Gastrocnemius medialis (tissue), 4 donors: ENCODE measurements around the gene ZDHHC14.

Source experiments
- POLR2A ChIP-seq, 2 donors: fragments of 450-650 bp; IDR thresholded peaks; one replicate each; pipeline ENCODE4 v1.6.1; 2017; ENCODE audit warnings: antibody characterized with exemption in 2 of 2, mild to moderate bottlenecking in 2 of 2, moderate library complexity in 2 of 2
- TF ChIP-seq, protein P1 (sequence below), 5 experiments: fragments of 450-650 bp in 3 of 5; fragments of 200-600 bp in 2 of 5; sonication (generic) in 2 of 5; IDR thresholded peaks in 4 of 5; conservative IDR thresholded peaks in 1 of 5; 1 replicate in 4 of 5; 2 replicates in 1 of 5; pipeline ENCODE4 v1.5.1; 2016 to 2019; ENCODE audit warnings: antibody characterized with exemption in 5 of 5, mild to moderate bottlenecking in 3 of 5, moderate library complexity in 3 of 5

DNA sequence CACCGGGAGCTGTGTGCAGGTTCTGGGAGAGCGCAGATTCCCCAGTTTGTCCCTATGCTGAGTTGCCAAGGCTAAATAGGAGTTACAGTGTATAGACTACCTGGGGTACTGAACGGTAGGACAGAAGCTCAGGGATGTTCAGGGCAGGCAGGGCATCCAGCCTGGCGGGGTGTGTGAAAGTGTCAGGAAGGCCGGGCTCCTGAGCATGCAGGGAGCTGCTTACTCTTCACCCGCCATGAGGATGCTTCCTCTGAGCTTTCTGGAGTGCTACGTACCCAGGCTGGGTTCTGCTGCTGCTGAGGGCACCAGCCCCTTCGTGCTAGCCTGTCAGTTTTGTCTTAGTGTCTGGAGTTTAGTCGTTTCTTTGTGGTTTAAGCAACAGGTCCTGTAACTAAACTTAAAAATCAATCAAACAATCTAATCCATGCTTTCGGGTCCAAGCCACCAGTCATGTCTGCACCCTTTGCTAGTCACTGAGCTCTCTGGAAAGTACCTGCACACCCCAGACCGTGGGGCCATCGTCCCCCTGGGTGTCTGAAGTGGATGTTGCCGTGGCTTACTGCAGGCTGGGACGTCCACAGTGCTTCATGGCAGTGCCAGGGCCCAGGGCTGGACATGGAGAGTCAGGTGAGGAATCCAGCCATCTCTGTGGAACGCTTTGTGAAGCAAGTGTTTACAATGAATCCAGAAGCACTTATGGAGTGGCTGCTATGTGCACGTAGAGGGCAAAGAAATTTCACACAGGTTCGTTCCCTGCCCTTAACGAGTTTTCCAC is 221.7 kb downstream of the ZDHHC14 start:
- TF ChIP-seq, protein P1, sequence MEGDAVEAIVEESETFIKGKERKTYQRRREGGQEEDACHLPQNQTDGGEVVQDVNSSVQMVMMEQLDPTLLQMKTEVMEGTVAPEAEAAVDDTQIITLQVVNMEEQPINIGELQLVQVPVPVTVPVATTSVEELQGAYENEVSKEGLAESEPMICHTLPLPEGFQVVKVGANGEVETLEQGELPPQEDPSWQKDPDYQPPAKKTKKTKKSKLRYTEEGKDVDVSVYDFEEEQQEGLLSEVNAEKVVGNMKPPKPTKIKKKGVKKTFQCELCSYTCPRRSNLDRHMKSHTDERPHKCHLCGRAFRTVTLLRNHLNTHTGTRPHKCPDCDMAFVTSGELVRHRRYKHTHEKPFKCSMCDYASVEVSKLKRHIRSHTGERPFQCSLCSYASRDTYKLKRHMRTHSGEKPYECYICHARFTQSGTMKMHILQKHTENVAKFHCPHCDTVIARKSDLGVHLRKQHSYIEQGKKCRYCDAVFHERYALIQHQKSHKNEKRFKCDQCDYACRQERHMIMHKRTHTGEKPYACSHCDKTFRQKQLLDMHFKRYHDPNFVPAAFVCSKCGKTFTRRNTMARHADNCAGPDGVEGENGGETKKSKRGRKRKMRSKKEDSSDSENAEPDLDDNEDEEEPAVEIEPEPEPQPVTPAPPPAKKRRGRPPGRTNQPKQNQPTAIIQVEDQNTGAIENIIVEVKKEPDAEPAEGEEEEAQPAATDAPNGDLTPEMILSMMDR (IDR thresholded peaks at IDR 0.05 in 4 of 5, conservative IDR thresholded peaks at IDR 0.05 in 1 of 5) = no peak
- no peak for TF ChIP-seq POLR2A (IDR thresholded peaks at IDR 0.05)
